Neuron (in vitro differentiated cells): ENCODE measurements around the gene MTHFD1L.

Source experiments
- H2AFZ ChIP-seq: one replicate; pipeline ENCODE4 v1.6.1; 2013; ENCODE audit warnings: low read depth, mild to moderate bottlenecking, inconsistent platforms, low read length, moderate library complexity
- H3K27me3 ChIP-seq: one replicate; pipeline ENCODE4 v1.6.1; 2013; ENCODE audit warnings: low read length; ENCODE audit not compliant: insufficient read depth
- H3K36me3 ChIP-seq: one replicate; pipeline ENCODE4 v1.6.1; 2013; ENCODE audit warnings: low read length; ENCODE audit not compliant: insufficient read depth
- H3K4me1 ChIP-seq: one replicate; pipeline ENCODE4 v1.6.1; 2013; ENCODE audit warnings: low read length; ENCODE audit not compliant: insufficient read depth
- H3K4me3 ChIP-seq: 2 replicates; pipeline ENCODE4 v1.5.1; 2013; ENCODE audit warnings: mild to moderate bottlenecking, low read length, moderate library complexity
- H3K9me3 ChIP-seq: one replicate; pipeline ENCODE4 v1.6.1; 2013; ENCODE audit warnings: low read length

MTHFD1L gene

DNA sequence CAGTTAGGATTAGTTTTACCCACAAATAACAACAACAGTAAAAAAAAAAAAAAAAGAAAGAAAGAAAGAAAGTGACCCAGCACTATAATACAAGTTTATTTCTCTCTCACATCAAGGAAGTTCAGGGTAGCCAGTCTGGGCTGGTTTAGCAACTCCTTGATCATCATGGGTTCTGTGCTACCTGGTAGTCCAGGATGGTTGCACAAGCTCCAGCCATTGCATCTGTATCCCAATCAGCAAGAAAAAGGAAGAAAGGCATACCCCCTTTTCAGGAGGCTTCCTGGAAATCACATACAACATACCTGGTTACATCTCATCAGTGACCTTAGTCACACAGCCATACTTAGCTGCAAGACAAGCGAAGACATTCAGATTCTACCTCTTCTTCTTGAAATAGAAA is 128.5 kb downstream of the MTHFD1L start:
- Histone ChIP-seq H3K4me1 (no peaks in the 10 kb centered on the region), H2AFZ (no peak overlapping the region), H3K9me3 (peaks cover 5% of the 10 kb centered on the region), H3K4me3 (no peak overlapping the region), H3K36me3 (peaks cover 6% of the 10 kb centered on the region), H3K27me3 (no peaks in the 10 kb centered on the region)

DNA sequence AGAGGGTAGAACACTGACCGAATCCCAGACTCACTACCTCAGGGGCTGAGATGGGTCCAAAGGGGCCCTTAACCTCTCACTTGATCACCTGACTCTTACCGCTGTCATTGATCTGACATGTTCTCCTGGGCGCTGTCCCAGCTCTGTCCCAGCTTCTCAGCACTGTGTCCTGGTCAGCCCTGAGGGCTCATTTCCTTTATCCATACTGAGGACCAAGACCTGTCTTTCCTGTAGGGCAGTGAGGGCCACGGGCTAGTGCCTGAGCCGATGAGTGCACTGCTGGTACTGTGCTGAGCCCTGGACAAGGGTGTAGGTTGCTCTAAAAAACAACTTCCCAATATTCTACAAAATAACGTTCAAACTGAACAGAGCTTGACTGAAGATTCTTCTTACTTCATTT is 131.5 kb downstream of the MTHFD1L start:
- H2AFZ ChIP-seq, result no peak overlapping the region
- H3K4me1 ChIP-seq, result no peaks in the 10 kb centered on the region
- peaks cover 6% of the 10 kb centered on the region for H3K36me3 ChIP-seq
- H3K9me3 ChIP-seq, result peaks cover 5% of the 10 kb centered on the region
- no peaks in the 10 kb centered on the region for H3K27me3 ChIP-seq
- H3K4me3 ChIP-seq, result no peak overlapping the region

DNA sequence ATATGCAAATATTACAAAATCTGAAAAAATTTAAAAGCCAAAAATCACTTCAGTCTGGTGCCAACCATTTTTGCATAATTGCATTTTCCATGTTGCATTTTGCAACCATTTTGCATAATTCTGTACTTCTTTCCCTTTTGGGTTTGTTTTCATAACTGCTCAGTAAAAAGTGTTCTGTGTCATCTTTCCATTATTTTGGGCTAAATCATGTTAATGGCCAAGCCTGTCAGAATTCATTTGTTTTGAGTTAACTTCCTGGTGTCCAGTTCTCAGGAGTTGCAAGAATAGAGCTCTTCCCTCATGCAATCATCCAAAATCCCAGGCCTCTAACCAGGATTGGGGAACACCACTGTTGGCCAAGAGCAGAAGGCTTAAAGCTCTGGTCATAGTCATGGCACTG is 133.6 kb downstream of the MTHFD1L start:
- Histone ChIP-seq H3K4me3 (no peak overlapping the region), H3K4me1 (peaks cover 1% of the 10 kb centered on the region), H3K27me3 (no peaks in the 10 kb centered on the region), H2AFZ (no peak overlapping the region), H3K36me3 (peaks cover 5% of the 10 kb centered on the region), H3K9me3 (peaks cover 2% of the 10 kb centered on the region)

DNA sequence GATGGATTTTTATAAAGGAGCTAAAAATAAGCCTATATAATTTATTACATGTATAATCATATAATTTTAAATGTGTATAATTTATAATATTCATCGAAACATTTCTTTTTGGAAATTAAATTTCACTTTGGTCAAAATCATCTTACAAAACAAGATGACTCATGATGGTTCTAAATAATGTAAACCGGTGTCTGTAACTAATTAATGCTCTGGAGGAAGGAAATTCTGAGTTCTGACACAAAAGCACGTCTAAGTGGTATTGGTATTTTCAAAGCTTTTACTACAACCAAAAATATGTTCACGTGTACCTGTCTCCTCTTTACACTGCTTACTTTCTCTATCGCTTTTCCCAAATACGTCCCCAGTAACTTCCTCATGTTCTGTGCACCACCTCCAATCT is 134.1 kb downstream of the MTHFD1L start:
- Histone ChIP-seq H2AFZ (no peak overlapping the region), H3K4me3 (no peak overlapping the region), H3K4me1 (peaks cover 6% of the 10 kb centered on the region), H3K27me3 (no peaks in the 10 kb centered on the region), H3K9me3 (no peaks in the 10 kb centered on the region), H3K36me3 (peaks cover under 1% of the 10 kb centered on the region)

DNA sequence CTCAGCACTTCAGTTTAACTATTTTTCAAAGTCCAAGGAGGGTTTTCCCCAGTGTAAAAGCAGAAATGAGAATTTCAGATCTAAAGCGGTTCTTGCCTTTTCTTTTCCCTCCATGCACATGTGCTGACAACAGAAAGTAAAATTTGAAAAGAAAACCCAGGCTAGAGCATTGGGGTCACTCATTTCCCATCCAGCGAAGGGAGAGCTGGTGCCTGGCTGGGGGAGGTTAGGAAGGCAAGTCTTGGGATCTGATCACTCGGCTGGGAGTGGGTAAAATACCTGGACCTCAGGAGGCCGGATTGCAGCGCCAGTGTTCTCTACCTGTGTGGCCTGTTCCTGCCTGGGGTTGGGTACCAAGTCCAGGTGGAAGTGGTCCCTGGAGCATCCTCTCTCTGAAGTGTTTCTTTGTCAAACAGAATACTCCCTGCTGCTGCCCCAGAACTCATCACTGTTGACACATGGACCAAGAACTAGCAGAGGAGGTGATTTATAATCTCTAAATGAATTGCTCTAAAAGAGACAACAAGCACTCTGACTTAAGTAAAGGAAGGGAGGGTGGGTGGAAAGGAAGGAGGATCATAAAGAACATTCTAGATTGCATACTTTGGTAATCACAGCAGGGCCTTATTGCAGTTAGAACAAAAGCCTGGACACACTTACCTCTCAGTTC is 136.0 kb downstream of the MTHFD1L start:
- no peaks in the 10 kb centered on the region for H3K36me3 ChIP-seq
- no peaks in the 10 kb centered on the region for H3K9me3 ChIP-seq
- no peak overlapping the region for H3K4me3 ChIP-seq
- no peak overlapping the region for H2AFZ ChIP-seq
- peaks cover 6% of the 10 kb centered on the region for H3K4me1 ChIP-seq
- no peaks in the 10 kb centered on the region for H3K27me3 ChIP-seq

DNA sequence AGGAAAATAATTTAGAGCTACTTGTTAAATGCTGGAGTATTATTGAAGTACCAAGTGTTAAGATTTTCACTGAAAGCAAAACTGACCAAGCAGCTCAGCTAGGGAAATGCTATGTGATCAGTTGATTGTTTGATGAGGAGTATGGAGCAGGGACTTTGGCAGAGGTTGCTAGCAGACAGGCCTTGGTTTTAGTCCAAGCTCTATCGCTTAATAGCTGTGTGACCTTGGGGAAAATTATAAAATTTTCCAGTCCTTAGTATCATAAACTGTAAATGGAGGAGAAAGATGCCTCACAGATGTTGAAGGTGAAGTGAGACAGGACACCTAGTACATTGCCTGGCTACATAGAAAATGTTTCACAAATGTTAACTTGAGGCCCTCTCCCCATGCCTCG is 136.6 kb downstream of the MTHFD1L start:
- H3K36me3 ChIP-seq, result no peaks in the 10 kb centered on the region
- no peak overlapping the region for H3K4me3 ChIP-seq
- peaks cover 6% of the 10 kb centered on the region for H3K4me1 ChIP-seq
- no peaks in the 10 kb centered on the region for H3K27me3 ChIP-seq
- no peaks in the 10 kb centered on the region for H3K9me3 ChIP-seq
- H2AFZ ChIP-seq, result no peak overlapping the region

DNA sequence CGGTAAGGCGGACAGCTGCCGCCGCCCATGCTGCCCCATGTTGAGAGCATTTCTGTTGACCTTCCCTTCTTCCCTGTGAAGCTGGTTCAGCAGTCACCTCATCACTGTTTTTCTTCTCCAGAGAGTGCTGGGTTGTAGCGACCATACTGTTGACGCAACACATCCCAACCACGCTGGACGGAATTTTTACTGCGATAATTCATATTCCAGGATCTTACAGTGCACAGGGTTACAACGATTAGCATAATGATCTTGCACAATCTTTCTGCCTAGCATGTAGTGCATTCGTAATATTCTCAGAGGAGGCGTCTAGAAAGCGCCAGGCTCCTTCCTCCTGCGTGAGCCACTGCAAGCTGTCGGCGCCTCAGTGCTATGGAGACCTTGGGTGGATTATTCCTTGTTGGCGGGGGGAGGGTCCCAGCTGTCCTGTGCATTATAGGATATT is 137.0 kb downstream of the MTHFD1L start:
- Histone ChIP-seq H3K9me3 (peaks cover 2% of the 10 kb centered on the region), H3K4me1 (peaks cover 6% of the 10 kb centered on the region), H3K4me3 (no peak overlapping the region), H3K27me3 (no peaks in the 10 kb centered on the region), H2AFZ (no peak overlapping the region), H3K36me3 (no peaks in the 10 kb centered on the region)

DNA sequence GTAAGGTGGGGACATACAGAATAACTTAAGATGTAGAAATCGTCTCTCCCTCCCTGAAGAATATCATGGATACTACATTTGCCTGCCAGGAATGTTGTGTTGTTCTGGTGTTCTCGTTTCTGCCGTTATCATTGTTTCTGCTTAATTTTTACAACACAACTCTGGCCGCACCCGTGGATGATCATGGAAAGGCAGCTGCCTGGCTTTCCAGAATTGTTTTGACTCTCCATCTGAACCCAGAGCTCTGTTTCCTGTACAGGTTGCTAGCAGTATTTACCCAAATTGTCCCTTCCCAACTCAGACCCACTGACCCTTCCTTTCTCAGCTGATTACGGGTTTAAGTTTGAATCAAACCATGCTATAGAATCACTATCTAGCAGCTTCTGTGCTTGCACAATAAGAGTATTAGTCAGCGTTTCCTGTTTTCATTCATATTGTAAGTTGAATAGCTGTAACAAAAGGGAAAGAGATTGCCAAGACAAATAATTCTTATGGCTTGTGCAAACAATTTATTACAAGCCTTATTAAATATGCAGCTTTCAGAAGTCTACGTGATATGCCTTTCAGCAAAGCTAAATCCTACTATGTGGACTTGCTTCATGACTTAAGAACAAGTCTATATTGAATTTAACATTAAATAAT is 139.0 kb downstream of the MTHFD1L start:
- no peaks in the 10 kb centered on the region for H3K36me3 ChIP-seq
- H3K9me3 ChIP-seq, result peaks cover 3% of the 10 kb centered on the region
- H3K4me1 ChIP-seq, result peaks cover 6% of the 10 kb centered on the region
- H2AFZ ChIP-seq, result no peak overlapping the region
- no peak overlapping the region for H3K4me3 ChIP-seq
- H3K27me3 ChIP-seq, result no peaks in the 10 kb centered on the region

DNA sequence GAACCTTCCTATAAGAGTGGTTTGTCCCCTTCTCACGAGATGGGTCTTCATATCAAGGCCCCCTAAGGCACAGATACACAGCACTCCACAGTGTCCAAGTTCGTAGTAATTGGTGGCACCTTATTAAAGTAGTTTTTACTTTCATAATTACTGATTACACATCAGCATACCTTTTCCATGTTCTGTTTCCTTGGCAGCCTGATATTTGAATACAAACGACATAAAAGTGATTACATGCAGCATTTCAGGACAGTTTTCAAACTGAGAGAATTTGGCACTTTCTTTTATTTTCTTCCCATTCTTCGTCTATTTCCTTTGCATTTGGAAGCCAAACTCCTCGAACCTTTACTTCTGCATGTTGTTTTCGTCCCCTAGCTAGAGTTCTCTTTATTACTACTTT is 139.7 kb downstream of the MTHFD1L start:
- Histone ChIP-seq H3K4me3 (no peak overlapping the region), H3K36me3 (no peaks in the 10 kb centered on the region), H3K9me3 (peaks cover 3% of the 10 kb centered on the region), H3K27me3 (no peaks in the 10 kb centered on the region), H3K4me1 (peaks cover 6% of the 10 kb centered on the region), H2AFZ (no peak overlapping the region)

DNA sequence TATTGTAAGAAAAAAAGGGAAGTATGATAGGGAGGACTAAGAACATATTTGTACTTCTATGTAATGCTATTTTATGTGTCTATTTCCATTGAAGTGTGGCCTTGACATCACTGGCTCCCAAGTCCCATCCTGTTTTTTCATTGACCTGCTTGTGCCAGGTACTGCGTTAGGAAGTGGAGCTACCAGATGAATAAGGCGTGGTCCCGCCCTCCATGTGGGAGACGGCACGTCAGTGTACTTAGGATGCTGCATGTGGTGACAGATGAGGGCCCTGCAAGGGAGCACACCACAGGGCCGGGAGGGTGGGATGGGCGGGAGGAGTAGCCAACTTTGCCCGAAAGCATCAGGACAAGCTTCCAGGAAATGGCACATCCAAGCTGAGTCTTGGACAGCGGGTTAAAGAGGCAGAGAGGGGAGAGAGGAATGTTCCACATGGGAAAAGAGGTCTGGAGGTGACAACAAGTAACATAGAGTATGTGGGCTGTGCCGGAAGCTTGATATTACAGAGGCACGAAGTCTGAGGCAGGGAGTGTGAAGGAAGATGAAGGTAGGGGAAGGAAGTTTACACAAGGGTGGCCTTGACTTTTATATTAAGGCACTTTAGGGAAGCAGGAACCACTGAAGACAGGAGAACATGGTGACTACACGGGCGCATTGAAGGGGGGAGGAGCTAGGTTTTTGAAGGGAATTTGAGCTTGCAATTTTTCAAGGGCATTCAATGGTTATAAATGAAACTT is 140.6 kb downstream of the MTHFD1L start:
- H3K9me3 ChIP-seq, result peaks cover 3% of the 10 kb centered on the region
- H3K27me3 ChIP-seq, result no peaks in the 10 kb centered on the region
- H2AFZ ChIP-seq, result no peak overlapping the region
- peaks cover 6% of the 10 kb centered on the region for H3K4me1 ChIP-seq
- no peaks in the 10 kb centered on the region for H3K36me3 ChIP-seq
- H3K4me3 ChIP-seq, result no peak overlapping the region

DNA sequence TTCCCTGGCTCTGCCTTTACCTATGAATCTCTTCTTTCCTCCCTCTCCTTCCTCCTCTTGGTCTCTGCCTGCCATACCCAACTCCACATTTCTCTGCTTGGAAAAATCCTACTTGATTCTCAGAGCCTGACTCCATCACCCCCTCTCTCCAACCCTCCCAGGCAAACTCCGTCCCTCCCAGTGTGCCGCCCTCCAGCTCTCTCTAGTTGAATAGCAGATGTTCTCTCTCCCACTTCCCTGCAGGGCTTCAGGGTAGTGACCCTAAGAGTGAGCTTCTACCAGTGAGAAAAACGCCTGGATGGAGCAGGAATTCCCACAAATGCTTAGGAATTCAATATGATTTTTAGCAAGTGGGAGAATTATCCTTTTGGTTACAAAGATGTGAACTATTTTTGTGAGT is 141.6 kb downstream of the MTHFD1L start:
- H3K9me3 ChIP-seq, result peaks cover 3% of the 10 kb centered on the region

DNA sequence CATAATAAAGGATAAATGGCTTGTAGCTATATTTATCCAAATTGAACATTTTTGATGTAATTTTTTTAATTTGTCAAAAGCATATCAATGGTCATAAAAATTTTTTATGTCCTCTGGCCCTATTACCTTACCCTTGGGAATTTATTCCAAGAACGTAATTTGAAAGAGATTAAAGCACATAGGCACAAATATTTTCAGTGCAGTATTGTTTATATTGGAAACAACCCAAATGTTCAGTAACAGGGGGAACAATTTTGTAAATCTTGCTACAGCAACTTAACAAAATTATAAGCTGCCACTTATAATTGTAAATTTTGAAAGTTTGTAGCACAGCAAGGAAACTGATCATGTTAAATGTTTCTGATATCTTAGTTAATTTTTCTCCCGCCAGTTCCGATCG is 142.4 kb downstream of the MTHFD1L start:
- Histone ChIP-seq H3K36me3 (no peaks in the 10 kb centered on the region), H3K27me3 (no peaks in the 10 kb centered on the region), H3K4me1 (peaks cover 6% of the 10 kb centered on the region), H2AFZ (no peak overlapping the region), H3K4me3 (no peak overlapping the region), H3K9me3 (peaks cover 3% of the 10 kb centered on the region)

More for the DNA sequence above, 141.6 kb downstream of the MTHFD1L start:
- Histone ChIP-seq H3K4me1 (peaks cover 6% of the 10 kb centered on the region), H3K36me3 (no peaks in the 10 kb centered on the region), H3K4me3 (no peak overlapping the region), H3K27me3 (no peaks in the 10 kb centered on the region), H2AFZ (no peak overlapping the region)

DNA sequence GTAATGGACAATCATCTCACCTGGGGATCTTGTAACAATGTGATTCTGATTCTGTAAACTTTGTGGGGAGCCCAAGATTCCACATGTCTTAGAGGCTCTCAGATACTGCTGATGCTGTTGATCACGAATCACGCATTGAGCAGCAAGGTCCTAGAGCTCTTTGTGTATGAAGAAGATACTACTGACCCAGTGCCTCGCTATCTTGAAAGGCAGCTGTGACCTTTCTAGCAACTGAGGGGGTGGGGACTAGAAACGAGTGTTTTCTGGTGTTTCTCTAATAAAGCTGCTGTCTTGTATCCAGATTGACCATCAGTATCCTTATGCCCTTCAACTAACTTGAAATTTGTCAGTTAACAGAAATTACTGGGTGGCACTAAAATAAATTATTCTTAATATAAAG is 142.9 kb downstream of the MTHFD1L start:
- Histone ChIP-seq H2AFZ (no peak overlapping the region), H3K27me3 (no peaks in the 10 kb centered on the region), H3K9me3 (peaks cover 3% of the 10 kb centered on the region), H3K4me3 (no peak overlapping the region), H3K36me3 (no peaks in the 10 kb centered on the region), H3K4me1 (peaks cover 6% of the 10 kb centered on the region)
